H1 (cell line): ENCODE data around the gene MYBPC1.

ENCODE experiments used
- CREB1 ChIP-seq: IDR thresholded peaks from 2 replicates; pipeline ENCODE4 v1.6.1; 2012; ENCODE audit warnings: inconsistent platforms
- EP300 ChIP-seq, 2 experiments: IDR thresholded peaks; 1 replicate in 1 of 2; 2 replicates in 1 of 2; pipeline ENCODE4 v1.6.1; 2011 to 2012; ENCODE audit warnings: low read depth in 2 of 2, low read length in 2 of 2, mild to moderate bottlenecking in 2 of 2, borderline replicate concordance in 1 of 2, inconsistent platforms in 1 of 2, moderate library complexity in 1 of 2
- EZH2 ChIP-seq: fragments of 200-600 bp; sonication (generic); IDR thresholded peaks from 2 replicates; pipeline ENCODE4 v1.7.1; 2012; ENCODE audit warnings: low read depth, mild to moderate bottlenecking, moderate library complexity, low read length, inconsistent platforms; ENCODE audit not compliant: severe bottlenecking
- PHF8 ChIP-seq: fragments of 200-600 bp; sonication (generic); conservative IDR thresholded peaks from 2 replicates; pipeline ENCODE4 v1.7.1; 2012; ENCODE audit warnings: low read depth, mild to moderate bottlenecking, inconsistent platforms, low read length, moderate library complexity
- RFX5 ChIP-seq: IDR thresholded peaks from 2 replicates; pipeline ENCODE4 v1.6.1; 2011; ENCODE audit warnings: low read depth, low read length, improper control_type of control experiment, borderline replicate concordance
- TBP ChIP-seq: IDR thresholded peaks from 2 replicates; pipeline ENCODE4 v1.6.1; 2011; ENCODE audit warnings: low read depth, low read length, improper control_type of control experiment
- TF ChIP-seq, protein P1 (sequence below), 3 experiments: IDR thresholded peaks; 1 replicate in 2 of 3; 2 replicates in 1 of 3; pipeline versions ENCODE4 v1.5.1 to v1.6.1; 2011; ENCODE audit warnings: low read length in 3 of 3, mild to moderate bottlenecking in 3 of 3, inconsistent platforms in 2 of 3, low read depth in 1 of 3, moderate library complexity in 1 of 3; ENCODE audit not compliant: insufficient read depth in 1 of 3; ENCODE audit errors: control extremely low read depth in 1 of 3

DNA sequence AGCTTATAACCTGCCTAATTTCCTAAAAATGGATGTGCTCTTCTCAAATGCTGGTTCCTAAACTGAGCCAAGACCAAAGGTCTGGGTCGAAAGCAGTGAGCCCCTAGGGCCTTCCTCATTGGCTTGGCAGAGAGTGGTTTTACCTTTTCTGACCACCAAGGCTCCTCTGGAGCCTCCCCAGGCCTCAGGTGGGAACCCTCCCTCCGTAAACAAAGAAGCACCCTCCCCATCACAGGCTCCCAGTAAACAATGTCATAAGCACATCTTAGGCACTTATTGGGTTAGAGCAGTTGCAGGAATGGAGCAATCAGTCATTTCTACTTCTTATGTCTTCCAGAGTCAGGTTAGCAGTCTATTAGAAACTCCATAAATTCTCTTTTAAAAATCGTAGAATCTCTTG is 108.7 kb downstream of the MYBPC1 start:
- no peak for TF ChIP-seq EP300 (IDR thresholded peaks at IDR 0.05; ENCODE audit: borderline replicate concordance in 1 of 2, low read depth in 2 of 2, low read length in 2 of 2)
- TF ChIP-seq EZH2 = no peak
- TF ChIP-seq, protein P1, sequence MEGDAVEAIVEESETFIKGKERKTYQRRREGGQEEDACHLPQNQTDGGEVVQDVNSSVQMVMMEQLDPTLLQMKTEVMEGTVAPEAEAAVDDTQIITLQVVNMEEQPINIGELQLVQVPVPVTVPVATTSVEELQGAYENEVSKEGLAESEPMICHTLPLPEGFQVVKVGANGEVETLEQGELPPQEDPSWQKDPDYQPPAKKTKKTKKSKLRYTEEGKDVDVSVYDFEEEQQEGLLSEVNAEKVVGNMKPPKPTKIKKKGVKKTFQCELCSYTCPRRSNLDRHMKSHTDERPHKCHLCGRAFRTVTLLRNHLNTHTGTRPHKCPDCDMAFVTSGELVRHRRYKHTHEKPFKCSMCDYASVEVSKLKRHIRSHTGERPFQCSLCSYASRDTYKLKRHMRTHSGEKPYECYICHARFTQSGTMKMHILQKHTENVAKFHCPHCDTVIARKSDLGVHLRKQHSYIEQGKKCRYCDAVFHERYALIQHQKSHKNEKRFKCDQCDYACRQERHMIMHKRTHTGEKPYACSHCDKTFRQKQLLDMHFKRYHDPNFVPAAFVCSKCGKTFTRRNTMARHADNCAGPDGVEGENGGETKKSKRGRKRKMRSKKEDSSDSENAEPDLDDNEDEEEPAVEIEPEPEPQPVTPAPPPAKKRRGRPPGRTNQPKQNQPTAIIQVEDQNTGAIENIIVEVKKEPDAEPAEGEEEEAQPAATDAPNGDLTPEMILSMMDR (IDR thresholded peaks at IDR 0.05; ENCODE audit: control extremely low read depth in 1 of 3, insufficient read depth in 1 of 3, low read depth in 1 of 3, low read length in 3 of 3) = peak in 1 of 3 experiments; percentile 12; a peak in 1 of 4 replicates
- TF ChIP-seq PHF8 = no peak
- TF ChIP-seq TBP = no peak
- TF ChIP-seq CREB1 = no peak
- no peak for TF ChIP-seq RFX5
